HG02759 (cell line): ENCODE results near the gene TMEM19.

ENCODE experiments used
- ATAC-seq: cut with Tn5 transposase; IDR thresholded peaks from one replicate; pipeline ENCODE4 v1.9.1; 2021; ENCODE audit warnings: mild to moderate bottlenecking, moderate library complexity; ENCODE audit not compliant: unreplicated experiment

TMEM19 gene

GRCh38 chr12:71685914-71686657 is at the start of gene TMEM19:
Gene TMEM19, plus strand, starts transcription at chr12:71686082. Its CDS starts 599 bp downstream, at chr12:71686681.
- ATAC-seq = peak; percentile 91

DNA sequence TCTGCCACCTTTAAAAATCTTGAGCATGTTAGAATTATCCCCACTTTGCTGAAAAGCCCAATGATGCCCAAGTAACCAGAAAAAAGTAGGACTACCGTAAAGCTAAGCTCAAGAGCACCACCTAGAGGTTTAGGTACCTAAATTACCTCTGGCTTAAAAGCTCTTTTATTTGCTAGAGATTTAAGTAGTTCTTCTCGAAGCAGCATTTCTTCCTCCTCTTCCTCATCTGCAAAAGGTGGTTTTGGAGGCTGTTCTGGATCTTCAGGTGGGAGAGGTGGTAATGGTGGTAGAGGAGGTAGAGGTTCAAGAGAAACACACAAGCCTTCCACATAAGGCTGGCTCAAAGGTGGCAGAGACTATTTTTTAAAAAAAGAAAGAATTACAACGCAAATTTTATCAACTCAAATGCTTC is 49.2 kb upstream of the TMEM19 start:
- peak; percentile 59 for ATAC-seq

DNA sequence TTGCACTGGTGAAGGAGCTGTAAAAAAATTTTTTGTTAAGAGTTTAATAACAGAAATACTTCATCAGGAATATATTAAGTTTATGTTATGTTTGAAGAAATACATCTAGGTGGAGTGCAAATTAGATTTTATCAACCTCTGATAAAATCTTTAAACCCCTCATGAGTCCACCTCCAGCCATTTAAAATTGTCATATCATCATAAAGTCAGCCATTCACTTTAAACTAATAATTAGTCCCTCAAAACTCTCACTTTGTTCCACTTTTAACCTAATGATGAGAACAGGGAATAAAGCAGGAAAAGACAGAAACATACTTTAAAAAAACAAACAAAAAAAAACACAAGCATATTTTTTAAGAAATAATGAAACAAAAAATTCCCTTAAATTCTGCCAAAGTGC is 47.4 kb upstream of the TMEM19 start:
- no peak for ATAC-seq

GRCh38 chr12:71639341-71639760 is 46.5 kb upstream of the TMEM19 start:
- ATAC-seq = peak; percentile 56

DNA sequence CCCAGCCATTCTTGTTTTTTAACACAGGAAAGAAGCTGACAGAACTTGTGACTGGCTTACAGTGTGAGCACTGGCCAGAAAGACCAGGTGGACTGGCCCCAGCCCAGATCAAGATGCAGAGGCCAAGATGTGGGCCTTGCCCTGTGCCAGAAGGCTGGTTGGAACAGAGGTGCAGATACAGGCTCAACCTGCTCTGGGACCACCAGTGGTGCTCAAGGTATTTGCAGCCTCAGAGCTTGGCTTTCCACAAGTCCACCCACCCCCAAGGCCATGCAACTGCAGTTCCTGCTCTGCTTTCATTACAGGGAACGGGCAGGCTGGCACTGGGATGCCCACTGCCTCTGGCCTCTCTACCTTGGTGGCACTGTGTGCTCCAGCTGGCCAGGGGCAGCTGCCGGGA is 45.6 kb upstream of the TMEM19 start:
- ATAC-seq = no peak

DNA sequence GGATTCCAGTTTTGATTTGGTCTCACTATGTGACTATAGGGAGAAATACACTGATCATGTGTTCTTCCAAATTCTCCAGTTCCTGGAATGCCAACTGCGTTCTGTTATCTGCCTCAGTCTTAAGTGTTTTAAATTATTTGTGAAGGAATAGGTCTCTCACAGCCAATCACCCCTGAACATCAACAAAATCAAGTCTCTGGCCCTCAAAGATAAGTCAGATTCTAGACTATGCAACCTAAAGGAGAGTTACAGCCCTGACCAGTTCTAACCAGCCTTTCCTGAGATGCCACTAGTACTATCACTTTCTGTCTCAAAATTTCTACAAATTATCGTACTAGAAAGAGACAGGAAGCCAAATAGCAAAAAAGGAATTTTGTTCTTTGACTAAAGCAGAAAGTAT is 44.5 kb upstream of the TMEM19 start:
- no peak for ATAC-seq

- no peak for ATAC-seq
Measured at GRCh38 chr12:71642264-71642663, 43.6 kb upstream of the TMEM19 start.

DNA sequence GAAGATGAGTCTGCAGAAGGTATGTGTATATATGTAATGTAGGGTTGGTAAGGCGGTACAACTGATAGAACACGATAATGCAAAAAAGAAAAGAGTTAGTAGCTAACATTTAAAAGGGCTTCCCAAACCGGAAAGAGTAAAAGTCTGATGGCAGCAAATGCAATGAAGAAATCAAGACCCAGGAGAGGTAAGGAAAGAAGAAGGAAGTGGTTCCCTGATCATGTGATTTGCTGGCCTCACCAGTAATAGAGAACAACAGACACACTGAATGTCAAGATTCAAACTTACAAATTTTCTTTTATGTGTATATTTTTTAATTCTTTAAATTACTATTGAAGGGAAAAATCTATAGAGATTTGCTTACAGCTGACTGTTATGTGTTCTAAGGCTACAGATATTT is 40.6 kb upstream of the TMEM19 start:
- ATAC-seq = no peak

DNA sequence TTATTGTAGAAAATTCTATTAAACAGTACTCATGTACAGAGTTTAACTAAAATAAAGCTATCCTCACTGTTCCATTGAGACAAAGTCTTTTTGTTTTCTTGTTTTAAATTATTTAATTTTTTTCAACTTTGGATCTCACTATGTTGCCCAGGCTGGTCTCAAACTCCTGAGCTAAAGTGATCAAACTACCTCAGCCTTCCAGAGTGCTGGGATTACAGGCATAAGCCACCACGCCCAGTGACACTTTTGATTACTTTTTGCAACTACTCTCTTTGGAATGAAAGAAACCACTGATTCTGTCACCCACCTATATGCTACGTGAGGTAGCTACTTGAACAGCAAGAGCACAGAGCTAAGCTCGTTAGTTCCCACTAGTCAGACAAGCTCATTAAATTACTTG is 39.4 kb upstream of the TMEM19 start:
- no peak for ATAC-seq

DNA sequence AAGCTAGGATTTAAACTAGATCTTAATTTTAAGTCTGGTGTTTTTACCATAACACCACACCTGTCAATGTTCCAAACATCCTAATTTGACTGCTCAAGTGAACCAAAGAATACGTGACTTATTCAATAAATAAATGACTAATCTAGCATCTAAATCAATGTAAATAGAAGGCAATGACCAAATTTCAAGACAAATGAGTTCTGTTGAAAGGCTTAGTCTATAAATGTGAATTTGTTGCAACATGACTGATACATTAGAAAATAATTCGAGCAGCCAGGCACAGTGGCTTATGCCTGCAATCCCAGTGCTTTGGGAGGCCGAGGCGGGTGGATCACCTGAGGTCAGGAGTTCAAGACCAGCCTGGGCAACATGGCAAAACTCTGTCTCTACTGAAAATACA is 37.3 kb upstream of the TMEM19 start:
- ATAC-seq = no peak

- no peak for ATAC-seq
Measured at GRCh38 chr12:71649401-71649800, 36.5 kb upstream of the TMEM19 start.

- ATAC-seq = no peak
Measured at GRCh38 chr12:71652656-71653055, 33.2 kb upstream of the TMEM19 start.

GRCh38 chr12:71653137-71653536 is 32.7 kb upstream of the TMEM19 start:
- ATAC-seq = no peak

- no peak for ATAC-seq
Measured at GRCh38 chr12:71654200-71654599, 31.7 kb upstream of the TMEM19 start.

GRCh38 chr12:71655495-71655894 is 30.4 kb upstream of the TMEM19 start:
- no peak for ATAC-seq

GRCh38 chr12:71655907-71656306 is 30.0 kb upstream of the TMEM19 start:
- ATAC-seq = no peak

- ATAC-seq = no peak
Measured at GRCh38 chr12:71656740-71657139, 29.1 kb upstream of the TMEM19 start.

GRCh38 chr12:71661977-71662530 is 23.8 kb upstream of the TMEM19 start:
- ATAC-seq = no peak

DNA sequence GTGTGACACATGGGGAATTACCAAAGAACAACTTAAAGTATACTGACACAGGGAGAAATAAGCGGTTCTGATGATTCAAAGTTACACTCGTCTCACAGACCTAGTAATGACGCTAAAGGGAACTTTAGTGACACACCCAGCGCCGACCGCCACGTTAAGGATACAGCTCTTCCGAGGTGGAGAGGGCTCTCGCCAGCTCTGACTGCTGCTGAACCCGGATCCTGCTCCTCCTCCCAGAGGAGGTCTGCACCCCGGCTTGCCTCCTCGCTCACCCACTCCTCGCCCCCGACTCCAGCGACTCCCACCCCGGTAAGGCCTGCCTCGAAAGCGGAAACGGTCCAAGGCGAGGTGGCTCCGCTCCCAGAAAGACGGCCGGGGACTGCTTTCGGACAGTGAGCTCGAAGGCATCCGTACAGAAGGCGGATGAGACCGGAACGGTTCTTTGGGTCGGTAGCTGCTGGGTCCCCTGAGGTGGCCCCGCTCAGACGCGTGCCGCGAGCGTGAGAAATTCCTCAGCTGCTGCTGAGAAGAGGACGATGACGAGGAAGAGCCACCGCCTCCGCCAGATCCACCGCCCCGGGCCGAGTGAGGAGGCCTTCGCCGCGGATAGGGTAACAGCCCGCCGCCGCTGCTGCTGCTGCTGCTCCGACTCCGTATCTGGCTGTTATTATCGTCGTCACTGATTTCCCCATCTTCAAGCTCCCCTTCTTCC is 22.9 kb upstream of the TMEM19 start:
- ATAC-seq = peak; percentile 22

DNA sequence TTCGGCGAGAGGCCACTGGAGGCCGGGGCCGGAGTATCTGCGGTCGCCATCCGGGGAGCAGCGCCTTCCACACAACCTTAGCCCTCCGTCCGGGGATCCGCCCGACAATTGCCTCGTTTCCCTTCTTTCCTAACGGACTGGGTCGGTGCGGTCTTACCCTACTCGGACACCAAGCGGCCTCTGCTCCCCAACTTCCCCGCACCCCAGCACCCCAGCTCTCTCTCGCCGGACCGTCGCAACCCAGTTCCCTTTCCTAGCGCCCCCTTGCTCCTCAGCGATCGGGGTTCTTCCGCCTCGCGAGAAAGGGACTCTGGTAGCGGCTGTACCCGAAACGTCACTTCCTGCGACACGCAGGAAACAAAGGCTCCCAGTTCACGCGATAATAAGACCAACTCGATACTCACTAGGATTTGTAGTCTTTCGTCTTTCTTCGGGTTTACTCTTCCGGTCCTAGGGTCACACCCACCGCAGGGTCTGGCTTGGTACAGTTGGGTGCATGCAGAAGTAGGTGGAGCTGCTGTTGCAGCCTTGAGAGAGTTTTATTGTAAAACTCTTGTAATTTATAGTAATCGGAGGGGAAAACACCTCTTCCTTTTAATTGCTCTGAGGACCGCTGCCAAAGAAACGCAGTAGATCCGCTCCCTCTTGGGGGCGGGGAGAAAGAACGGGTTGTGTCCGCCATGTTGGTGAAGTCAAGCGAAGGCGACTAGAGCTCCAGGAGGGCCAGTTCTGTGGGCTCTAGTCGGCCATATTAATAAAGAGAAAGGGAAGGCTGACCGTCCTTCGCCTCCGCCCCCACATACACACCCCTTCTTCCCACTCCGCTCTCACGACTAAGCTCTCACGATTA is 22.1 kb upstream of the TMEM19 start, which contains the start of the genes THAP2 and ZFC3H1:
Gene THAP2 (plus strand): TSS at position 741 of the 850 bp plus-strand sequence. CDS start 209 bp downstream, outside the sequence.
Gene ZFC3H1 (minus strand): TSS at position 288 of the 850 bp plus-strand sequence. CDS start 238 bp downstream, at position 50.
- peak; percentile 91 for ATAC-seq
